Tibial artery (tissue), 4 donors: Measurements from ENCODE around the gene AK5.

Experiments used
- DNase-seq, 2 donors: peaks; one replicate each; pipeline ENCODE4 v3.0.0-alpha.2; 2019
- H3K27ac ChIP-seq, 2 donors: fragments of 200-600 bp; sonication (generic) in 1 of 2; 1 replicate in 1 of 2; 2 replicates in 1 of 2; pipeline ENCODE4 v1.5.1; 2018 to 2019; ENCODE audit warnings: mild to moderate bottlenecking in 1 of 2
- H3K27me3 ChIP-seq, 2 donors: fragments of 200-600 bp; sonication (generic) in 1 of 2; one replicate each; pipeline versions ENCODE4 v1.5.1 to v1.6.0; 2016 to 2019
- H3K36me3 ChIP-seq, 3 donors: fragments of 200-600 bp; sonication (generic) in 2 of 3; one replicate each; pipeline ENCODE4 v1.5.1; 2016 to 2019; ENCODE audit warnings: mild to moderate bottlenecking in 2 of 3
- H3K4me1 ChIP-seq, 4 donors: fragments of 200-600 bp; sonication (generic) in 2 of 4; 1 replicate in 3 of 4; 2 replicates in 1 of 4; pipeline ENCODE4 v1.5.1; 2016 to 2019
- H3K4me3 ChIP-seq, 2 donors: fragments of 200-600 bp; sonication (generic) in 1 of 2; 1 replicate in 1 of 2; 2 replicates in 1 of 2; pipeline ENCODE4 v1.5.1; 2018 to 2019; ENCODE audit warnings: mild to moderate bottlenecking in 2 of 2
- H3K9me3 ChIP-seq, 3 donors: fragments of 200-600 bp; sonication (generic) in 1 of 3; one replicate each; pipeline ENCODE4 v1.5.1; 2016 to 2019
- CTCF ChIP-seq, 2 experiments: fragments of 200-600 bp in 1 of 2; fragments of 450-650 bp in 1 of 2; IDR thresholded peaks; one replicate each; pipeline ENCODE4 v1.5.1; 2017 to 2019; ENCODE audit warnings: antibody characterized with exemption in 2 of 2, mild to moderate bottlenecking in 1 of 2, moderate library complexity in 1 of 2
- intact Hi-C: fragments of 100-400 bp; cut with DNase I; formaldehyde crosslinking; loops from one replicate; pipeline ENCODE4 v1.15.0; 2023; ENCODE audit warnings: low total_unique reads

The AK5 gene

GRCh38 chr1:77571642-77572041, 289.8 kb downstream of the AK5 start:
- no peak for DNase-seq
- H3K9me3 ChIP-seq, result no peaks in the 10 kb centered on the region

DNA sequence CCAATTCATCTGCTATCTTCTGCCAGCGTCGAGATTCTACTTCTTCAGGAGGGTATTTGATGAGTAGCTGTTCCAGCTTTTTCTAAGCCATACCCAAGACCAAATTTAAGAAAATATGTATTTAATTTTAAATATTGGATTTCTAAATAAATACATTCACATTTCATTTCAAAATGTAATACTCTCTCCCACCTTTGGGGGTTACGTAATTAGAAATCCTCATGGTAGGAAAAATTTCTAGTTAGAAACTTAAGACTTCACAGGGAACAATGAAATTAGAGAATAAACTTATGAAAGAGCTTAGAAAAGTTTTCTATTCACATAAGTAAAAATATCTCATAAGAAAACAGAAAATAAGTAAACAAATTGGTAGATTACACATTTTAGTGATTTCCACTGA, 297.7 kb downstream of the AK5 start:
- DNase-seq, result no peak
- Histone ChIP-seq H3K27ac (no peak overlapping the region), H3K9me3 (no peaks in the 10 kb centered on the region), H3K4me3 (no peak overlapping the region), H3K36me3 (peaks cover 44 to 68% (median 45%) of the 10 kb centered on the region in 3 donors), H3K27me3 (no peaks in the 10 kb centered on the region), H3K4me1 (no peaks in the 10 kb centered on the region)
- intact Hi-C loops, result no loop called here
- no peak for TF ChIP-seq CTCF (IDR thresholded peaks at IDR 0.05)

More at GRCh38 chr1:77571642-77572041, 289.8 kb downstream of the AK5 start:
- no peak overlapping the region for H3K27ac ChIP-seq
- intact Hi-C loops, result no loop called here
- H3K36me3 ChIP-seq, result peaks cover 64 to 67% (median 65%) of the 10 kb centered on the region in 3 donors
- H3K4me3 ChIP-seq, result no peak overlapping the region
- H3K4me1 ChIP-seq, result no peaks in the 10 kb centered on the region
- TF ChIP-seq CTCF (IDR thresholded peaks at IDR 0.05), result no peak
- no peaks in the 10 kb centered on the region for H3K27me3 ChIP-seq

DNA sequence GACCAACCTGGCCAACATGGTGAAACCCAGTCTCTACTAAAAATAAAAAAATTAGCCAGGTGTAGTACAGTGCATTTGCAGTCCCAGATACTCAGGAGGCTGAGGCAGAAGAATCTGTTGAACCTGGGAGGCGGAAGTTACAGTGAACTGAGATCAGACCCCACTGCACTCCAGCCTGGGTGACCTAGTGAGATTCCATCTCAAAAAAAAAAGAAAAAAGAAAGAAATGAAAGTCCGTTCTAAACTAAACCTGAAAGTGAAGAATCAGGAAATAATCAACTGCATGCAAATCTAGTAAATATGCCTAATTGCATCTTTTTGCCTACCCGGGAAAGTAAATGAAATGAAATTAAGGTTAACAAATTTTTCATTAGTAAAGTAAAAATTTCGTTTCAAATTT, 301.1 kb downstream of the AK5 start:
- TF ChIP-seq CTCF (IDR thresholded peaks at IDR 0.05), result no peak
- no peak overlapping the region for H3K27ac ChIP-seq

DNA sequence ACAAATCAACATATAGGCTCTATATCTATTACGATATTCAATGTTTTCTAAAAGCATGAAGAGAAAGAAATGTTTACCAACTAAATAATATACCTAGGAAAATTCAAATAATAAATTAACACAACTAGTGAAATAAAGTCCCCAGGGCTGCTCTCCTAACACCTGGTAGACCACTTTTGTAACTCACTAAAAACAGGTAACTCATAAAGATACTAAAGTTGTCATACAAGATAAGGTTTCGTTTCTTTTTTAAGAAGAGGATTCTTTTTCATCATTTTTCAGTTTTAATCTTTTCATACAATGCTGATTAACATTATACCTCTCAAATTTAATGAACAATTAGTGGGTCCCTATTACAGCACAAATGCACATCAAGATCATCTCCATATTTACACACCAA, 301.7 kb downstream of the AK5 start:
- Histone ChIP-seq H3K36me3 (peaks cover 19 to 41% (median 20%) of the 10 kb centered on the region in 3 donors), H3K9me3 (no peaks in the 10 kb centered on the region), H3K27ac (no peak overlapping the region), H3K4me3 (no peak overlapping the region), H3K4me1 (peaks cover 0 to 3% (median 0%) of the 10 kb centered on the region in 4 donors), H3K27me3 (no peaks in the 10 kb centered on the region)
- intact Hi-C loops, result no loop called here
- no peak for TF ChIP-seq CTCF (IDR thresholded peaks at IDR 0.05)
- no peak for DNase-seq

More for the DNA sequence above, 301.1 kb downstream of the AK5 start:
- Histone ChIP-seq H3K4me1 (peaks cover 0 to 3% (median 0%) of the 10 kb centered on the region in 4 donors), H3K36me3 (peaks cover 24 to 47% (median 26%) of the 10 kb centered on the region in 3 donors), H3K27me3 (no peaks in the 10 kb centered on the region), H3K9me3 (no peaks in the 10 kb centered on the region), H3K4me3 (no peak overlapping the region)
- intact Hi-C loops, result no loop called here
- DNase-seq, result no peak

DNA sequence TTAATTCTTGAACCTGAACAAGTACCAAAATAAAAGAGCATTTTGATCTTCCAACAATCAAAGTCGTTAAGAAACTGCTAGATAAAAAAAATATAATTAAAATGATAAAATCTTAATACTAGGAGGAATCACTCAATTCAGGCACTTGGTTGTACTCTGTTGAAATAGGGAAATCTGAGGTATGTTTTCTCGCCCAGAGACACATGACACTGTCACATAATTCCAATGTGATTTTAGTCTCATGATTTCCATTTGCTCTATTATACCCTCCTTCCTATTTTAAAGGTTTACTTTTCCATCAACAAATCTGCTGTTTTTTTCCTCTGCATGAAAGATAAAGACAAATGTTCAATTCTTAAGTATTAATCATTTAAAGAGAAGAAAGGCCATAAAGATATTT, 303.1 kb downstream of the AK5 start:
- Histone ChIP-seq H3K4me1 (peaks cover 0 to 3% (median 0%) of the 10 kb centered on the region in 4 donors), H3K36me3 (peaks cover 14 to 27% (median 15%) of the 10 kb centered on the region in 3 donors), H3K27me3 (no peaks in the 10 kb centered on the region), H3K27ac (no peak overlapping the region), H3K4me3 (no peak overlapping the region), H3K9me3 (no peaks in the 10 kb centered on the region)
- intact Hi-C loops, result no loop called here
- DNase-seq, result no peak
- no peak for TF ChIP-seq CTCF (IDR thresholded peaks at IDR 0.05)
